Thyroid gland (tissue), 4 donors: ENCODE results near the gene PCSK7.
"Not testable (repeated sequence)": the region's sequence is repeated elsewhere in the genome, so short reads cannot be mapped to it uniquely, and the experiment has no call there.

Experiments
- CTCF ChIP-seq, 6 experiments: fragments of 200-600 bp in 3 of 6; fragments of 450-650 bp in 3 of 6; sonication (generic) in 3 of 6; IDR thresholded peaks; one replicate each; pipeline ENCODE4 v1.5.1; 2016 to 2019; ENCODE audit warnings: antibody characterized with exemption in 6 of 6, mild to moderate bottlenecking in 2 of 6, inconsistent platforms in 1 of 6, moderate library complexity in 1 of 6
- POLR2A ChIP-seq, 2 donors: fragments of 450-650 bp; IDR thresholded peaks; one replicate each; pipeline ENCODE4 v1.6.1; 2017; ENCODE audit warnings: antibody characterized with exemption in 2 of 2, mild to moderate bottlenecking in 2 of 2, moderate library complexity in 1 of 2

- TF ChIP-seq CTCF, POLR2A (IDR thresholded peaks at IDR 0.05): not testable (repeated sequence)
These were observed 40.3 kb upstream of the PCSK7 start for GRCh38 chr11:117272175-117272574.
